HG03457 (cell line): ENCODE data around the gene VWA2.

Source experiments
- ATAC-seq: cut with Tn5 transposase; IDR thresholded peaks from one replicate; pipeline ENCODE4 v1.9.1; 2021; ENCODE audit warnings: moderate number of reproducible peaks; ENCODE audit not compliant: unreplicated experiment

Gene VWA2

DNA sequence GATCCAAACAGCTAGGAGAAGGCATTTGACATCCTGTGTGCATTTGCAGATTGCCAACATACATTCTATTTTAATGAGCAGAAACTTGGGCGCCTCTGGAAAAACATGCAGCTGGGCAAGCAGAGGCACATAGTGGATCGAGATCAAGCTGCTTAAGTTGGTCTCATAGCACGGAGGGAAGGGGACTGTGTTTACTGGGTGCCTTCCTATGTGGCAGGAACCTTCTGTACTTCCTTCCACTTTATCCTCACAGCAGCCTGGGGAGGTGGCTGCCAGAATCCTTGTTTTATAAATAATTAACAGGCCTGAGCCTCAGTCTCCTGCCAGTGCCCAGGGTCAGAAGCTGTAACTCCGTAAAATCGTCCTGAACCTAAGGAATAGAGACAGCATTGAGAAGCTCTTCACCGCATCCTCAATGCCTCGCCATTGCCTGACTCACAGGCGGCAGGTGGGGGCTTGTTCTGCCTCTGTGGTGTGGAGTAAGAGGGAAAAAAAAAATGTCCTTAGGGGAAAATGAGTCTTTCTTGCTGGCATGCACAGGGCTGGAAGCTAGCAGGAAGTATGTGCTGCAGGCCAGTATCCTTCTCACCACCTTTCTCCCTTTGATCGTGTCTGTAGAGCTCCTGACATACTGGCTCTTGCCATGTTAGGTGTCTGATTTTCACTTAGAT lies 6.2 kb downstream of the VWA2 start:
- ATAC-seq = no peak

DNA sequence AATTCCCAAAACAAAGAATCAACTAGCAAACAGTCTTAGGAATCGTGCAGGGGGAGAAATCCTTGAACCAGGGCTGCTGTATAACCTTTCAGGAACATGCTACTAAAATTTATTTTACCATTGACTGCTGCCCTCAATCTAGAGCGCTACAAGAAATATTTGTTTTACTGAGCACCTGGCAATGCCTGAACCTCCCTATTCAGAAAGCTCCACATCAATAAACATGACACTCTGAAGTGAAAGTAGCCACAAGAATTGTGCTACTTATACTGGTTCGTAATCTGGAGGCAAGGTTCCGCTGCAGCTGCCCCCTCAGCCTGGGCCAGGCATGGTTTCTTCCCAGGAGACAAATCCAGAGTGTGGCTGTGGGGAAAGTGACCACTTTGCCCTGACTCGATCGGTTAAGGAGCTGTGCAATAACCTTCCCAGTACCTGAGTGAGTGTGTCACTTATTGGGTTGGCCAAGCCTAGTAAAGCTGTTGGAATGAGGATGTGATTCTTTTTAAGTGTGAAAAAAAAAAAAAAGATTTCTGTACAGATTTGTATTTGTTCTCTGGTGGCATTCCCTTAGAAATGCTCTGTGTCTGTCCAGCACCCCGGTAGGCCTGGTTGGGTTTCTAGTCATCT lies 7.7 kb downstream of the VWA2 start:
- ATAC-seq = no peak

DNA sequence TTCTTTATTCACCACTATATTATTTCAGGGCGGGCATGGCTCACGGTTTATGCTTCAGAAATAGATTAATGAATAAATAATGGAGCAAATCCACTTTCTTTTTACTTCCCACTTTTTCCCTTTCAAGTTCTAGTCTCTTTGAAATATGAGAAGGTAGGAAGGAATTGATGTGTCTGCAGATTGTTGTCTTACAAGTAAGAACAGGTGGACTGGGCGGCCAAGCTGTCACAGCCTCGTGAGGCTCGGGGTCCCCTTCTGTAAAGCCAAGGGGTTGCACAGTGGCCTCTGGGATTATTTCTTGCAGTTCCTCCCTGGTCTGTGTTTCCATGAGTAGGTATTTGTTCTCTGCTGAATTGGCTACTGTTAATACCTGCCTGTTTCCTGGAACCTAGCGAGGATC lies 11.2 kb downstream of the VWA2 start:
- no peak for ATAC-seq

DNA sequence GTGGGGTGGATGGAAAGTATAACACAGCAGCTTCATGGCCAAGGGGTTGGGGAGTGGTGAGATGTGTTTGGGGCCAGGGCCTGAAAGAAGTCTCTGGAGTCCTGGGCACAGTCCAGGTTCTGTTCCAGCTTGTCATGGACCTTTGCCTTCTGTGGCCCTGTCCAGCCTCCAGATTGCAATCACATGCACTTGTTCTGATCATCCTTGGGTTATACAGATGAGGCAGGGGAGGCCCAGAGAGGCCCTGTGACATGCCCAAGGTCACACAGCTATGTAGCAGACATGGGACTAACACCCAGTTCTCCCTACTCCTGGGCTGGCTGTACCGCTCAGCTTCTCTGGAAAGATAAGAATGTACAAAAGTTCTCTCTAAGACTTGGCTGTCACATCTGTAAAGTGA lies 11.7 kb downstream of the VWA2 start:
- no peak for ATAC-seq

DNA sequence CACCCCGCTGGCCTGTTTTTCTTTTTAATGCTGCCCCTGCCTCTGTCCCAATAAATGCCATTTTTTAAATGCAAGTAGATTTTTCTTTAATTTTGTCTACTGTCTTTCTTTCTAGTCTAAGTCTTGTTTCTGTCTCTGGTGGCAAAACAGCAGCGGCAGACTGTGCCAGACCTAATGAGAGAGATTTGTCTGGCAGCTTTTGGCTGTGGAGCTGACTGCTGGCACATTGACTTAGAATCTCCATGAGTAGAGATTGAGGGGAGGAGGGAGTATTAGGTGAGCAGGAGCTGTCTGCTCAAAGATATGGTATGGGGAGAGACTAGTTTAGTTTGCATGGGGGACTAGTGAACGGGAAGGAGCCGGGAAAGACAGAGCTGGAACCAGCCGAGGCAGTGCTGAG lies 13.0 kb downstream of the VWA2 start:
- ATAC-seq = no peak

DNA sequence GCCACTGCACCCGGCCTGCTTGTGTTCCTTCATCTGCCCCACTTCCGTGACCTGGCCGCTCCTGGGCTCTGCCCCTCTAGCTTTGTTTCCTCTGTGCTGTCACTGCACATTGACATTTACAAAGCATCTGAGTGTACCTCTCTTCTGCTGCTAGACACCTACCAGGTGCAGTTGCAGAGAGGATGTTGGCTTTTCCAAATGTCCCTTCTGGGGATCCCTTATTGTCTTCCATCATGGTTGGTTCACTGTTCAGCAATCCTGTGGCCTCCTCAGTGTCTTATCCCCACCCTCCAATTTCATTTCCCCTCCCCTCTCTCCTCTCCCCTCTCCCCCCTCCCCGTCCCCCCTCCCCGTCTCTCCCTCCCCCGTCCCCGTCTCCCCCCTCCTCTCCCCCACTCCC lies 13.8 kb downstream of the VWA2 start:
- no peak for ATAC-seq

DNA sequence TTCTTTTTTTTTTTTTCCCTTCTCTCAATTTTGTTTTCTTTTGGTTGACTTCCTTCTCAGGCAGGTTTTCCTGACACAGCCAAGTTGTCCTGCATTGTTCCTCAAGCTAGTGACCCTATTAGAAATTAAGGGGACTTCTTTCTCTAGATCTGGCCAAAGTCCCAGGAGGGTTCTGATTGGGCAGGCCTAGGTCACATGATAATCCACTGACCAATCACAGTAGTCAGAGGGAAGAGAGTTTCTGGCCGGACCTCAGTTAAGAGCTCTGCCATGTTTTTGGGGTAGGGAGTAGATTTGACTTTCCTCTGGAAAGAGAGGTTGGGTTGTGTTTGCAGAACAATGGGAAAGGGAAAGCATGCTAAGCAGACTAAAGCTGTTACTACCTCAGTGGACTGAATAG lies 16.2 kb downstream of the VWA2 start:
- no peak for ATAC-seq

DNA sequence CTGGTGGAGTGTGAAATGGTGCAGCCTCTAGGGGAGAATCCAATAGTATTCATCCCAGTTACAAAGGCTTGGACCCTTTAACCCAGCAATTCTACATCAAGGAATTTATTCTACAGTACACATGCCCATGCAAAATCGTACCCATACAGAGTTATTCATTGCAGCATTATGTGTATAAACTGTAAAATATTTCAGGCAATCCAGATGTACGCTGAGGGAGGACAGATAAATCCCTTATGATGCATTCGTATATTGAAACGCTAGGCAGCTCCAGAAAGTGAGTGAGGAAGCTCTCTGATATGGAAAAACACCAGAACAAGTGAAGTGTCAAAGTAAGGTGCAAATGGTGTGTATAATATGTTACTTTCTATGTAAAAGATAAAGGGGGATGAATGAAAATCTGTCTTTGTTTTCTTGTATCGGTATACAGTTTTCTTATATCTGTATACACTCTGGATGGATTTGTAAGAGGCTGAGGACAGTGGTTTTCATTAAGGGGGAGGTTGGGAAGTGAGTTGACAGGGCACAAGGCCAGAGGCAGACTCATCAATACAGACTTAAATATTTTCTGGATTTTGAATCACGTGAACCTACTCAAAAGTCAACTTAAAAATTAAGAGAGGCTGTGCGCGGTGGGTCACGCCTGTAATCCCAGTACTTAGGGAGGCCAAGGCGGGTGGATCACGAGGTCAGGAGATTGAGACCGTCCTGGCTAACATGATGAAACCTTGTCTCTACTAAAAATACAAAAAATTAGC lies 17.1 kb downstream of the VWA2 start:
- ATAC-seq = no peak

DNA sequence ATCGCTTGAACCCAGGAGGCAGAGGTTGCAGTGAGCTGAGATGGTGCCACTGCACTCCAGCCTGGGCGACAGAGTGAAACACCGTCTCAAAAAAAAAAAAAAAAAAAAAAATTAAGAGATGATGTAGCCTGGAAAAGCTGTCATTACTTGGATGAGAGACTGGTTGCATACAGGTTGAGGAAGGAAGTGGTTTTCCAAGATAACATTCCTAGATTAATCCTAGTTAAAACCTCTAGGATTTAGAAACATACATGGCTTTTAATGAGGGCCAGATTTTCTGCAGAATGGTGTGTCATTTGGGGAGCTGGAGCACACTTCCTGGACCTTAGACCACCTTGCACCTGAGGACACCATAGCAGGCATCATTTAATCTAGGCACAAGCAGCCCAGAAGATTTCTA lies 17.8 kb downstream of the VWA2 start:
- ATAC-seq = no peak

DNA sequence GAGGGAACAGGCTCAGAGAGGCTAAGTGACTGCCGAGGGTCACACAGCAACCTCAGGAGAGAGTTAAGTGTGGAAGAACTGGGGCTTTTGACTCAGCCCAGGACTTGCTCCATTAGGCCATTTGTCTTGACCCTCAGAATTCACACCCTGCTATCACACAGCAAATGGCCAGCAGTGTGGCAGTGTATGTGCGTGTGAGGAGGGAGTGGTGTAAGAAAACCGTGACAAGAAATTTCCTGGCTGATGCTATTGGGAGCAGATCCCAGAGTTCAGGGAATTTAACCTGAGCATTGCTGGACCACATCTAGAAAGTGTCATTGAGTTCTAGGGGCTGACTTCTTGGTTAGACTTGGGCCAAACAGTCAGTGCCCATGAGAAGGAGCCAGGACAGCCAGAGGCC lies 18.4 kb downstream of the VWA2 start:
- ATAC-seq = no peak

DNA sequence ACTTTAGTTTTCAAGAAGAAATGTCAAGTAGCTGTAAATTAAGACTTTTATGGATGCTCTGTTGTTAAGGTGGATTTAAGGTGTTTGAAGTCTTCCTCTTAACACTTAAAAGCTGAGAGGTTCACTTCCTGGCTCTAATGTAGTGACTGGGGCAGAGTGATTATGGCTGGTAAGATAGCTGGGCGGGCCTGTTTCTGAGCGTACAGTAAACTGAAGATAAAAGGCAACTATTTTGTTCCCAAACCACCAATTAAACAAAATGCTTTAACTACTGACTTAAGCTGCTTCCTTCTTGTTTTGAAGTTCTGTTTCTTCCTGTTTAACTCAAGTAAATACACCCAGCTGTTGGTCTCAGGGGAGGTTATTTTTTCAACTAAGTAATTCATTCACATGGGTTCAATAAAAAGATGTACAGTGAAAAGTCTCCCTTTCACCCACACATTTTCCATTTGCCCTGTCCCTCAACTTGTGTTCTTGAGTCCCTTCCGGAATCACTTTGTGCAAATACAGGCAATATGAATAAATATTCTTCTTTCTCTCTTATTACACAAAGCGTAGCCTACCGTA lies 19.3 kb downstream of the VWA2 start:
- ATAC-seq = no peak

DNA sequence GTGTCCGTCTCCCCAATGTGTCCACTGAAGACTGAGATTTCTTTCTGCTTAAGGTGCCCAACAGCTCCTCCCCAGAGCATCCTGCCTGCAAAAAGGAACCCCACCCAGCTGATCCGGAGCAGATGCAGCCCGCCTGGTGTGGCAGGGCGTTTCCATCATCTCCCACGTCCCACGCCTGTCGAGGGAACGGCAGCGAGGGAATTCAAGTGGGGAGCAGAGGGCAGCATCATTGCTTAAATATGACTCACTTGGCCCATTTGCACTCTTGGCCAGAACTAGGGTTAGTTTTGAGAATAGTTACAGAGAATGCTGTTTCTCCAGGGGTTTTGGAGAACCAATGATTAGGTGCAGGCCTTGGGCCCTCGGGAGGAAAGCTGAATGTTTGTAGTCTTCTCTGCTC lies 20.8 kb downstream of the VWA2 start:
- ATAC-seq = no peak

DNA sequence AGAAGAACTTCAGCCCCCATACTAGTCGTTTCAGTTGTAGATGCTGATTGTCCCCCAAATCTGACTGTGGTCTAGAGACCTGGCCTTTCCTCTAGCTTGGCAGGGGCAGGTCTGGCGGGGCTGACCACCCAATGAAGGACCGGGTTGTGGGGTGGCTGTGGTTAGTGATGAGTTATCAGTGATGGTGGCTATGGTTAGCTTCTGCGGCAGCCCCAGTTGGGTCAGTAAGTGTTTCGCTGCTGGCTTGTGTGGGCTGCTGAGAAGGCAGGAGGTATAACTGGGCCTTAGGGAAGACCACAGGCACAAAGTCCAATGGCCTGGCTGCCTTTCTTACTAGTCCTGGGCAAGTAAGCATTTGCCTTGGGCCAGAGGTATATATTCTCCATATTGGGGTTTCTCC lies 21.3 kb downstream of the VWA2 start:
- no peak for ATAC-seq

DNA sequence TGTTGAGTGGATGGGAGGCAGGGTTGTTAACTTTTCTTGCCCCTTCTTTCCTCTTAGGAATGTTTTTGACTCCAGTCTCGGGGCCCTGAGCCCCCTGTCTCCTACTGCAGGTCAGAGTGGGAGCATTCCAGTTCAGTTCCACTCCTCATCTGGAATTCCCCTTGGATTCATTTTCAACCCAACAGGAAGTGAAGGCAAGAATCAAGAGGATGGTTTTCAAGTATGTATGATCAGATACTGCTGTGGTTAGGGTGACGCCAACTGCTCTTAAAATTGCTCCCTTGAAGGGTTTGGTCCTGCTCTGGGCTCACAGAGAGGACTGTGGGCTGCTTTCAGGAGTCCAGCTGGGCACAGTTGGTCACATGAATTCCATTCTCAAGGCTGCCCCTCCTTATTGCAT lies 22.0 kb downstream of the VWA2 start:
- ATAC-seq = no peak

DNA sequence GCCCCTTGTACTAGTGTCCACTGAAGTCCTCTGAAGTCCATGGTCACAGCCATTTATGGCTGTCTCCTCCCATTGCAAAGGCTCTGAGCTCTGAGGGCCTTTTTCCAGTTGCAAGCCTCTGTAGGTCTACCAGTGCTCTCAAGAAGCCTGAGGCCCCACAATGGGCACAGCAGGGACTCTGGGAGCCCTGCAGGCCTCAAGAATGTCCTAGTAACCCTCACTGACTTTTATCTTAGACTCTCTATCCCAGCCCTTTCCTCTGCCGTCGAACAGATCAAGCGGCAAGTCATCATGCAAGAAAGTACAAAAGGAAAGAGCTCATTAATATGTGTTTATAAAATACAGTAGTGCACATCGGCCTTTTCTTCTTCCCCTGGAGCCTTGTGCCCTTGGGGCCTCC lies 23.4 kb downstream of the VWA2 start:
- ATAC-seq = no peak

DNA sequence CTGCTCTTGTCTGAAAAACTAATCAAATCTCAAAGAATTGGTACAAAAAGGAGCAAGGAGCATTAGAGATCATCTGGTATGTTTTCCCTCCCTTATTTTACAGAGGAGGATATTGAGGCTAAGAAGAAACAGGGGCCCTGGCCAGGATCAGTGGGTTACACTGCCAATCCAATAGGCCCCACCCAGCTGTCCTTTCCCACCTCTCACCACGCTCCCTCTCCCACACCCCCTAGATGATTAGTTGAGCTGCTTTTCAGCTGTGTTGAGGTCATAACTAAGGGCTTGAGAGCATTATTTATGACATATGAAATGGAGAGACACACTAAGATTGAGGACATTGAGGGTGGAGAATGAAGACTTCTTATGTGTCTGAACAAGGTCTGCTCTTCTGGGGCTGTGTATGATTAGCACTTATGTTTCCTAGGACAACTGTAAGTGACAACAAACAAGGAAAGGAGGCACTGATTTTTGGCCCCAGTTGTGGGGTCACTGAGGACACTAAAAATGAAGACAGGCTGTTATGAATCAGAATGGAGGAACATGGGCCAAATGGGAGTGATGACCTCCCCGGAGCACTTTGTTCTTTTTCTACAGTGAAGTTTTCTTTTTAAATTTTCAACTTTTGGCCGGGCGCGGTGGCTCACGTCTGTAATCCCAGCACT lies 26.5 kb downstream of the VWA2 start:
- ATAC-seq = no peak

DNA sequence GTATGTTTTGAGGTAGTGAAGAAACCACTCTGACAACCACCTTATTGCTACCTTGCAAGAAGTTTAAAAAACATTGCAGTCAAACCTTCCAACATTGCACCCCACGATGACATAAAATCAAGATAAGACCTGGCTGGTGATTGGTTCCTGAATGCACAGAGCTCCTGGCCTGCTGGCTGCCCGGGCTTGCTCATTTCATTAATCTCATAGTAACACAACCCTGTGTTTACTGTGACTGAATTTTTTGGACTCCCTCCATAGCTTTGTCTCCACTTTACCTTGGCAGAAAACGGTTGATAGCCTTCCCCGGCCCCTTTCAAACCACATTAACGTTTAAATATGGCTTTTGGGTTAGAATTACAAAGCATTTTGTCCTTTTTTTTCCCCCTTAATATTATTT lies 27.5 kb downstream of the VWA2 start:
- no peak for ATAC-seq

DNA sequence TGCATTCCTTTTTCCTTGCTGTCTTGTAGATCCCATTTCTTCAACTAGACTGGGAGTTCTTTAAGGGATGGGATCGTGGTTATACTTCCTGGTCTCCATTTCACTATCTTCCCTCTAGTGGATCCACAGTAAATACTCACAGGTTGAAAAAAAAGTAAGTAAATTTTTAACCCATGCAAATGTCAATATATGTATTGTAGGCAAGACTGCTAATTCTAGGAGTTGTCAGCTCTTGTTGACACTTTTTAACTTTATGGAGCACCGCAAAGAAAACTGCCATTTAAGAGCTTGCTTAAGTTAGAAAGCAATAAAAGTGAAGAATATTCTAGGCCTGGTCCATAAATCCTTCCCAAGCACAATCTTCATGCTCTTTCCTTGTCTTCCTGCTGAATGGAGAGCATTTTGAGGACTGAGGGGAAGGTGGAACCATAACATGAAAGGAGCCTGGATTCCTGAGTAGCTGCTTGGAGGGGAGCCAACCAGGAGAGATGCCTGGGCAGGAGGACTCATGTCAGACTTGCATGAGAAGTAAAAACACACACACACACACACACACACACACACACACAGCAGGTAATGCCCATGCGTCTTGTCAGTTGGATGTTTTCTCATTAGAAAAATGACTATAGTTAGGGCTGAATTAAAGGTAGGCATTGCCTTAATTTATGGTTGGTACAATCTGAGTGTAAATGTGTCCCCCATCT lies 32.2 kb downstream of the VWA2 start:
- no peak for ATAC-seq

DNA sequence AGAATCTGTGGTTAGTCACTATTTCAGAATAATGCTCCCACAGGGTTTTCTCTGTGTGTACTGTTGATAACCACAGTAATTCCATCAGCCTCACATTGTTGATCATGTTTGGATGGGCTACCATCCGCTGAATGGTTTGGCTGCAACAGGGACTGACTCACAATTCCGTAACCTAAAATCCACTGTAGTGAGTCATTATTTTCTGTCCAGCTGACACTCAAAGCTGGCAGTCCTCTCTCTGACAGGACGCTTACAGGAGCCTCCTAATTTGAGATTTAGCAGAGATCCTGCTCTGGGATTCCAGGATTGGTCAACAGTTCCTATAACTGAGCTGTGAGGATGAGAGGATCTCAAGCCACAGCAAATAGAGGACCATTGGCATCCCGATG lies 32.7 kb downstream of the VWA2 start:
- no peak for ATAC-seq

DNA sequence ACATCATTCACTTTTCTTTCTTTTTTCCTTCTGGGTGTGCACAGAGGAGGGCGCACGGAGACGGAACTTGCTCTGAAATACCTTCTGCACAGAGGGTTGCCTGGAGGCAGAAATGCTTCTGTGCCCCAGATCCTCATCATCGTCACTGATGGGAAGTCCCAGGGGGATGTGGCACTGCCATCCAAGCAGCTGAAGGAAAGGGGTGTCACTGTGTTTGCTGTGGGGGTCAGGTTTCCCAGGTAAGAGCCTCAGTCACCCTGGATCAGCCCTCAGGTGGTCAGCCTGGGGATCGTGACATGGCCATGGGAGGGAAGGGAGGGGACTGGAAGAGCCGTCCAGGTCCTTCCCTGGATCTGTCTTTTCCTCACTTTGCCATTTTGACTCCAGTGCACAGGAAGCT lies 33.6 kb downstream of the VWA2 start:
- ATAC-seq = no peak

DNA sequence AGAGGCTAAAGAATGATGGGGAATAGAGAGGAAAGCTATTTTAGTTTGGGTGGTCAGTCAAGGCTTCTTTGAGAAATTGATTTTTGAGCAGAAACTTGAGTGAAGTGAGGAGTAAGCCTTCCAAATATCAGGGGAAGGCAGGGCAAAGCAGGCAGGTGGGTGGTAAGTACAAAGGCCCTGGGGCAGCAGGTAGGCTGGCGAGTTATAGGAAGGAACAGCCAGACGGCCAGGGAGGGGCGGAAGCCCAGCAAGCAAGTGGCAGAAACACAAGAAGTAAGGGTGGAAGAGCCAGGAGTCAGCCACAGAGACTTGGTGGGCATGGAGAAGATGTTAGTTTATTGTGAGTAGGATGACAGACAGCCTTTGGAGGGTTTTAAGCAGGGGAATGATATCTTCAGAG lies 34.9 kb downstream of the VWA2 start:
- ATAC-seq = no peak
